Epithelial cell of proximal tubule (primary cell): ENCODE data around the gene LSS. TPM values are rescaled to one million over a fixed set of nuclear protein-coding genes. Genes with fewer than 3 reads are reported as not detected.
"Not testable (repeated sequence)": the region's sequence is repeated elsewhere in the genome, so short reads cannot be mapped to it uniquely, and the experiment has no call there.

Experiments
- DNase-seq: peaks from one replicate; pipeline ENCODE4 v3.0.0-alpha.2; 2011; ENCODE audit warnings: low read depth
- H3K4me3 ChIP-seq: 2 replicates; pipeline ENCODE4 v1.5.1; 2011; ENCODE audit warnings: low read depth, mild to moderate bottlenecking, low read length
- total RNA-seq: library from RNA; depleted of rRNA; stranded (reverse); fragments of >200 nt; gene quantifications from 2 replicates; pipeline ENCODE4 v1.2.3, GENCODE V29; 2015
- TF ChIP-seq, protein P1 (sequence below): conservative IDR thresholded peaks from 2 replicates; pipeline ENCODE4 v1.5.1; 2012; ENCODE audit warnings: low read depth, mild to moderate bottlenecking, low read length

LSS gene
- total RNA-seq, 1 donor from 2014 or later = 32.0 TPM

- TF ChIP-seq, protein P1, sequence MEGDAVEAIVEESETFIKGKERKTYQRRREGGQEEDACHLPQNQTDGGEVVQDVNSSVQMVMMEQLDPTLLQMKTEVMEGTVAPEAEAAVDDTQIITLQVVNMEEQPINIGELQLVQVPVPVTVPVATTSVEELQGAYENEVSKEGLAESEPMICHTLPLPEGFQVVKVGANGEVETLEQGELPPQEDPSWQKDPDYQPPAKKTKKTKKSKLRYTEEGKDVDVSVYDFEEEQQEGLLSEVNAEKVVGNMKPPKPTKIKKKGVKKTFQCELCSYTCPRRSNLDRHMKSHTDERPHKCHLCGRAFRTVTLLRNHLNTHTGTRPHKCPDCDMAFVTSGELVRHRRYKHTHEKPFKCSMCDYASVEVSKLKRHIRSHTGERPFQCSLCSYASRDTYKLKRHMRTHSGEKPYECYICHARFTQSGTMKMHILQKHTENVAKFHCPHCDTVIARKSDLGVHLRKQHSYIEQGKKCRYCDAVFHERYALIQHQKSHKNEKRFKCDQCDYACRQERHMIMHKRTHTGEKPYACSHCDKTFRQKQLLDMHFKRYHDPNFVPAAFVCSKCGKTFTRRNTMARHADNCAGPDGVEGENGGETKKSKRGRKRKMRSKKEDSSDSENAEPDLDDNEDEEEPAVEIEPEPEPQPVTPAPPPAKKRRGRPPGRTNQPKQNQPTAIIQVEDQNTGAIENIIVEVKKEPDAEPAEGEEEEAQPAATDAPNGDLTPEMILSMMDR = no peak
- no peak overlapping the region for H3K4me3 ChIP-seq
- DNase-seq = no peak
Measured at GRCh38 chr21:46180778-46181391, 47.7 kb downstream of the LSS start.

GRCh38 chr21:46180079-46180722 lies 48.4 kb downstream of the LSS start:
- no peak overlapping the region for H3K4me3 ChIP-seq
- TF ChIP-seq, protein P1 = no peak
- DNase-seq = no peak

DNA sequence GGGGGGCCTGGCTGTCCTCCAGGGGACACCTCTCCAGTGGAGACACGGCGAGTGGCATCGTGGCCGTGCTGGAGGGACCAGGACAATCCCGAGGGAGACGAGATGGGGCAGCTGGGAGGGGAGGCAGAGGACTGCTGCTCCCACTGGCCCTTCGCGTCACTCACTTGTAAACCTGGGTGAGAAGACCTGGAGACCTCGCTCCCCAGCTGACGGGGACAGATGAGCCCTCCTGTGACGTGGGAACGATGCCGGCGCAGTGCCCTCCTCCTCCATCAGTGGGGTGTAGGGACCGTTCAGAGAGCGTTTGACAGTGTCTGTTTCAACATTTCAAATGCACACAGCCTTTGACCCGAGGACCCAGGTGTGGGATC lies 48.9 kb downstream of the LSS start:
- TF ChIP-seq, protein P1 = no peak
- no peak overlapping the region for H3K4me3 ChIP-seq
- no peak for DNase-seq

DNA sequence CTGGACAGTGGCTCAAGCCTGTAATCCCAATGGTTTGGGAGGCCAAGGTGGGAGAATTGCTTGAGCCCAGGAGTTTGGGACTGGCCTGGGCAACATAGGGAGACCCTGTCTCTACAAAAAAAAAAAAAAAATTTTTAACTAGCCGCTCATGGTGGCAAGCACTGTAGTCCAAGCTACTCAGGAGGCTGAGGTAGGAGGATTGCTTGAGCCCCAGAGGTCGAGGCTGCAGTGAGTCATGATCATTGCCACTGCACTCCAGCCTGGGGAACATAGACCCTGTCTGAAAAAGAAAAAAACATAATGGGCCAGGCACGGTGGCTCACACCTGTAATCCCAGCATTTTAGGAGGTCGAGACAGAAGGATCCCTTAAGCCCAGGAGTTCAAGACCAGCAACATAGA lies 49.6 kb downstream of the LSS start:
- no peak for DNase-seq
- TF ChIP-seq, protein P1 = no peak
- H3K4me3 ChIP-seq = no peak overlapping the region

- not testable (repeated sequence) for DNase-seq, H3K4me3 ChIP-seq
Measured at GRCh38 chr21:46176443-46177129, 52.0 kb downstream of the LSS start.

DNA sequence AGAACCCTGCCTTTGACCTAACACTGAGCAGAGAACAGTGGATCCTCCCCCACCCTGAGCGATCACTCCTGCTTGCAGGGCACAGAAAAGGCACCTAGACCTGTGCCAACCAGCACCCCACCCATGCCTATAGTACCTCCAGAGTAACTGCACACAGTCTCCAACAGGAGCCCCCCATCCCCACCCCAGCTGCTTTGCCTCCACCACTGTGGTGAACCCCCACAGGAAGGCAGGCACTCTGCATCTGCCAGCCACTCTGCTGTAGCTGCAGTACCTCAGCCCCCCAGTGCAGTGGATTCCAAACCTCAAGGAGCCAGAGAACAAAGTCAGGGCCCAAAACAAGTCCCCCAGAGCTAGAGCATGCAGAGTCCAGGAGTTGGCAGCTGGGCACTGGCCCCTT lies 55.0 kb downstream of the LSS start:
- DNase-seq = no peak
- H3K4me3 ChIP-seq = no peak overlapping the region
- TF ChIP-seq, protein P1 = no peak

DNA sequence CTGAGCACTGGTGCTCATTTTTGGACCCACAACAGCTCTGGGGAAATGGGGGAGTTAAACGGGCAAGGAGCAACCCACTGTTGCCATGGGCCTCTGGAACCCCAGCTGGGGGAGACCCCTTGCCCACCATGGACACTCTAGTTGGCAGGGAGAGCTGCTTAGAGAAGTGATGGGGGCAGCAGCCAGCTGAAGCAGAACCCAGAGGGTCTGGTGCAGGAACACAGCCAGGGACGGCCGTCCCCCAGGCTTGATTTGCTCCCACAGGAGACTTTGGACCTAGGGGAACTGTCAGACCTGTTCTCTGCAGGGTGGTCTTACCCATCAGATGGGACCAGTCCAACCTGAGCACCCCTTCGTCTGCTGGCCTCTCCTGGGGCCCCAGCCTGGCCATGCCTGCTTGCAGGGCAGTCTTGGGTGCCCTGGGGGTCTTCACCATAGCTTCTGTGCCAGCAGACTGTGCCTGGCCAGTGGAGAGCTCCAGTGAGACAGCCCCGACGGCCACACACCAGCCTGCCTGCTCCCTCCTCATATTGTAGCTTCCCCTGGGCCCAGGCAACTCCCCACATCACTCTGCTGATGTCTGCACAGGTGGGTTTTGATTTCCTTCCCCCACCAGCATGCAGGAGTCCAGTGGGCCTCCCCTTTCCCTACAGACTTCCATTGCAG lies 55.6 kb downstream of the LSS start:
- TF ChIP-seq, protein P1 = no peak
- no peak for DNase-seq
- no peak overlapping the region for H3K4me3 ChIP-seq
